T47D (cell line): ENCODE results near the gene MT4.

Experiments used
- DNase-seq, 2 experiments: peaks; one replicate each; pipeline versions ENCODE4 v3.0.0 to v3.0.0-alpha.2; 2011 to 2012; ENCODE audit warnings: low read depth in 1 of 2, low spot score in 1 of 2
- JUND ChIP-seq: IDR thresholded peaks from 2 replicates; pipeline ENCODE4 v1.6.1; 2012; ENCODE audit warnings: low read depth
- in situ Hi-C: cut with HindIII; loops from 2 replicates; pipeline ENCODE4 v1.10.0; 2016; ENCODE audit warnings: low sequenced_read_pairs, low pct_unique_long_range_greater_than_20kb

Gene MT4

DNA sequence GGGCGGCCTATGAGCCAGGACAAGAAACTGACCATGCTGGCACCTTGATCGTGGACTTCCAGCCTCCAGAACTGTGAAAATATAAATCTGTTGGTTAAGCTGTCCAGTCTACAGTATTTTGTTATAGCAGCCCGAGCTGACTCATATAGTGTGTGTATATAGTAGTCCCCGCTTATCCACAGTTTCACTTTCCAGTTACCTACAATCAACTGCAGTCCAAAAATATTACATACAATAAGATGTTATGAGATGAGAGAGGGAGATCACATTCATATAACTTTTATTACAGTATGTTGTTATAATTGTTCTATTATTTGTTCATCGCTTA, 29.4 kb downstream of the MT4 start:
- in situ Hi-C loops, result no loop called here
- no peak for TF ChIP-seq JUND

GRCh38 chr16:56600398-56600999, 35.6 kb downstream of the MT4 start:
- TF ChIP-seq JUND, result no peak
- in situ Hi-C loops, result no loop called here
- DNase-seq, result peak; percentile 57 to 70

More for the DNA sequence above, 29.4 kb downstream of the MT4 start:
- DNase-seq, result no peak

- no peak for DNase-seq
- no peak for TF ChIP-seq JUND
- in situ Hi-C loops, result no loop called here
Observed at GRCh38 chr16:56601325-56601724, 36.5 kb downstream of the MT4 start.

DNA sequence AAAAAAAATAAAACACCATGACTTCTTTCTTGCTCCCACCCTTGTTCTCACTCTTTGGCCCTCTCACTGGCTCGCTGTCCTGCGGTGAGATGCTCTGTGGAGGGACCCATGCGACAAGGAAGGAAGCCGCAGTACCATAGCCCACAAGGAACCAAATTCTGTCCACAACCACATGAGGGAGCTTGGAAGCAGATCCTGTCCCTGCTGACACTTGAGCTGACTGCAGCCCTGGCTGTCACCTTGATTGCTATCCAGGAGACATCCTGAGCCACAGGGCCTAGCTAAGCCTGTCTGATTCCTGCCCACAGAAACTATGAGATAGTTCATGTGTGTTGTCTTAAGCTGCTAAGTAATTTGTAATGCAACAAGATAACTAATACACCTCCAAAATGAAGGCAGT, 38.7 kb downstream of the MT4 start:
- no peak for TF ChIP-seq JUND
- peak; percentile 60 to 84 for DNase-seq
- in situ Hi-C loops, result no loop called here

GRCh38 chr16:56604966-56605365, 40.1 kb downstream of the MT4 start:
- no peak for TF ChIP-seq JUND
- in situ Hi-C loops, result no loop called here
- no peak for DNase-seq

DNA sequence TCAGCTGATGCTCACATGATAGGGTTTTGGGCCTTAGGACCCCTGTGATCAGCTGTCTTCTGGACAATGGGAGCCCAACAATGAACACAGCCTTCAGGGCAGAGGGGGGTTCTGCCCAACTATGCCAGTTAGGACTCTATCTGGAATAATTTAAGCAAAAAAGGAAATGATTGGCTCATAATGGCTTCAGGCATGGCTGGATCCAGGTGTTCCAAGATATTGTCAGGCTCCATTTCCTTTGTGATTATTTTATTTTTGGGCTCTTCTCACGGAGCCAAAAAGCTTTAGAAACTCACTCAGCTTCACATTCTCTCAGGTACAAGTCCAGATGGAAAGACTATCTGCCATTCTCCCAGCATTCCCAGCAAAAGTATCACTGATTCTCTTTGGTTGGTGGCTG, 40.6 kb downstream of the MT4 start:
- no peak for TF ChIP-seq JUND
- in situ Hi-C loops, result no loop called here
- no peak for DNase-seq

GRCh38 chr16:56606071-56606475, 41.2 kb downstream of the MT4 start:
- in situ Hi-C loops, result no loop called here
- no peak for TF ChIP-seq JUND
- no peak for DNase-seq

GRCh38 chr16:56606476-56607108, 41.7 kb downstream of the MT4 start:
- TF ChIP-seq JUND, result no peak
- in situ Hi-C loops, result no loop called here
- DNase-seq, result no peak

GRCh38 chr16:56607109-56607618, 42.3 kb downstream of the MT4 start:
- DNase-seq, result peak in 1 of 2 experiments; percentile 87
- TF ChIP-seq JUND, result no peak

DNA sequence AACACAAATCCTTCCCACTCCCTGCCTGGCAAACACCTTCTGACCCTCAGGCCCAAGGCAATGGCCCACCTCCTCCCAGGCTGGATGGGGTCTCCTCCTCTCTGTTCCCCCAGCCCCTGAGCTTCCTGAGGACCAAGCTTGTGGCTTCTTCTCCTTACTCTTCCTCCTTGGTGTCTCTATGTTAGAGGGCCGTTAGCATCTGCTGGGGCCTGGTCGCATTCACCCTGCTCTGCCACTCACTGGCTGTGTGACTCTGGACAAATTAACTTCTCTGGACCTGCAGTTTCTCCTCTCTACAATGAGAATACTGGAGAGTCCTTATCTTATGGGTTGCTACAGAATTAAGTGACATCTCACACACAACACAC, 42.8 kb downstream of the MT4 start:
- TF ChIP-seq JUND, result no peak
- in situ Hi-C loops, result no loop called here

More at GRCh38 chr16:56607109-56607618, 42.3 kb downstream of the MT4 start:
- in situ Hi-C loops, result no loop called here

GRCh38 chr16:56608043-56608875, 43.4 kb downstream of the MT4 start, which contains the start of gene MT2A:
Gene MT2A (plus strand): TSS chr16:56608584. CDS start chr16:56608656, 72 bp downstream.
- peak; percentile 78 to 95 for DNase-seq
- TF ChIP-seq JUND, result no peak
- in situ Hi-C loops, result no loop called here

More for the DNA sequence above, 42.8 kb downstream of the MT4 start:
- no peak for DNase-seq

- TF ChIP-seq JUND, result no peak
- in situ Hi-C loops, result no loop called here
- DNase-seq, result no peak
Observed at GRCh38 chr16:56608876-56609462, 44.1 kb downstream of the MT4 start.

DNA sequence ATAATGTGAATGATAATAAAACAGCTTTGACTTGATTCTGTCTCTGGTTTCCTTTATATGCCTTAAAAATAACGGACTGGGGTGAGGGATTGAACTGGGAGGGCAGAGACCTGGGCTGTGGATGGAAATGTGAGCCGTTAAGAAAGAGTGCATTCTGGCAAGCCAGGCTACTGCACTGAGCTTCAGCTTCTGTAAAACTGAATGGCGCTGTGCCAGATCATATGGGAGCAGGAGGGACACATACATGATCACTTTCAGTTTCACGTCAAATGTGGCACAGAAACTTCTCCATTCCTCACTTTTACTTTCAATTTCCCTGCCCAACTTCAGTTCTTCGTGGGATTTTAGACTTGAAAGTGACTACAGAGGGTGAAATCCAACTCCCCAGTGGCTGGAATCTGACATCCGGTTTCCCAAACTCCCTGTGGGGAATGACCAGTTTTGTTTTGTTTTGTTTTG, 44.6 kb downstream of the MT4 start:
- peak in 1 of 2 experiments; percentile 58 for DNase-seq
- in situ Hi-C loops, result no loop called here
- TF ChIP-seq JUND, result no peak
